WERI-Rb-1 (cell line): Measurements from ENCODE around the gene GJA9.

Source experiments
- DNase-seq: peaks from one replicate; pipeline ENCODE4 v3.0.0-alpha.2; 2020
- H3K27ac ChIP-seq: fragments of 250-450 bp; sonication (Bioruptor Pico); 2 replicates; pipeline ENCODE4 v1.5.1; 2020; ENCODE audit warnings: mild to moderate bottlenecking, moderate library complexity
- H3K27me3 ChIP-seq: fragments of 250-450 bp; sonication (Bioruptor Pico); 2 replicates; pipeline ENCODE4 v1.5.1; 2021; ENCODE audit warnings: mild to moderate bottlenecking, low read depth, moderate library complexity; ENCODE audit not compliant: insufficient read depth, severe bottlenecking
- H3K36me3 ChIP-seq: fragments of 250-450 bp; sonication (Bioruptor Pico); 2 replicates; pipeline ENCODE4 v1.5.1; 2020; ENCODE audit warnings: mild to moderate bottlenecking, moderate library complexity
- H3K4me3 ChIP-seq: 2 replicates; pipeline ENCODE4 v1.5.1; 2011; ENCODE audit warnings: low read depth, mild to moderate bottlenecking, control low read depth, low read length
- H3K9me3 ChIP-seq: fragments of 250-450 bp; sonication (Bioruptor Pico); 2 replicates; pipeline ENCODE4 v1.5.1; 2021; ENCODE audit warnings: mild to moderate bottlenecking, moderate library complexity; ENCODE audit not compliant: severe bottlenecking
- TF ChIP-seq, protein P1 (sequence below): IDR thresholded peaks from 2 replicates; pipeline ENCODE4 v1.5.1; 2011; ENCODE audit warnings: low read depth, mild to moderate bottlenecking, control low read depth, inconsistent platforms, low read length

Gene GJA9

GRCh38 chr1:38873027-38873969 lies 8.1 kb downstream of the GJA9 start, which contains the start of gene MYCBP:
TSS of gene MYCBP (minus strand) at chr1:38873348. CDS start at chr1:38873305, 43 bp downstream.
- H3K4me3 ChIP-seq, result peak within 1 kb of the TSS; percentile 62
- H3K36me3 ChIP-seq, result peaks cover 3% of the 10 kb centered on the region
- TF ChIP-seq, protein P1, sequence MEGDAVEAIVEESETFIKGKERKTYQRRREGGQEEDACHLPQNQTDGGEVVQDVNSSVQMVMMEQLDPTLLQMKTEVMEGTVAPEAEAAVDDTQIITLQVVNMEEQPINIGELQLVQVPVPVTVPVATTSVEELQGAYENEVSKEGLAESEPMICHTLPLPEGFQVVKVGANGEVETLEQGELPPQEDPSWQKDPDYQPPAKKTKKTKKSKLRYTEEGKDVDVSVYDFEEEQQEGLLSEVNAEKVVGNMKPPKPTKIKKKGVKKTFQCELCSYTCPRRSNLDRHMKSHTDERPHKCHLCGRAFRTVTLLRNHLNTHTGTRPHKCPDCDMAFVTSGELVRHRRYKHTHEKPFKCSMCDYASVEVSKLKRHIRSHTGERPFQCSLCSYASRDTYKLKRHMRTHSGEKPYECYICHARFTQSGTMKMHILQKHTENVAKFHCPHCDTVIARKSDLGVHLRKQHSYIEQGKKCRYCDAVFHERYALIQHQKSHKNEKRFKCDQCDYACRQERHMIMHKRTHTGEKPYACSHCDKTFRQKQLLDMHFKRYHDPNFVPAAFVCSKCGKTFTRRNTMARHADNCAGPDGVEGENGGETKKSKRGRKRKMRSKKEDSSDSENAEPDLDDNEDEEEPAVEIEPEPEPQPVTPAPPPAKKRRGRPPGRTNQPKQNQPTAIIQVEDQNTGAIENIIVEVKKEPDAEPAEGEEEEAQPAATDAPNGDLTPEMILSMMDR, result no peak
- no peaks in the 10 kb centered on the region for H3K9me3 ChIP-seq
- H3K27ac ChIP-seq, result peak within 1 kb of the TSS; percentile 51
- peak; percentile 96 for DNase-seq
- H3K27me3 ChIP-seq, result no peaks in the 10 kb centered on the region

DNA sequence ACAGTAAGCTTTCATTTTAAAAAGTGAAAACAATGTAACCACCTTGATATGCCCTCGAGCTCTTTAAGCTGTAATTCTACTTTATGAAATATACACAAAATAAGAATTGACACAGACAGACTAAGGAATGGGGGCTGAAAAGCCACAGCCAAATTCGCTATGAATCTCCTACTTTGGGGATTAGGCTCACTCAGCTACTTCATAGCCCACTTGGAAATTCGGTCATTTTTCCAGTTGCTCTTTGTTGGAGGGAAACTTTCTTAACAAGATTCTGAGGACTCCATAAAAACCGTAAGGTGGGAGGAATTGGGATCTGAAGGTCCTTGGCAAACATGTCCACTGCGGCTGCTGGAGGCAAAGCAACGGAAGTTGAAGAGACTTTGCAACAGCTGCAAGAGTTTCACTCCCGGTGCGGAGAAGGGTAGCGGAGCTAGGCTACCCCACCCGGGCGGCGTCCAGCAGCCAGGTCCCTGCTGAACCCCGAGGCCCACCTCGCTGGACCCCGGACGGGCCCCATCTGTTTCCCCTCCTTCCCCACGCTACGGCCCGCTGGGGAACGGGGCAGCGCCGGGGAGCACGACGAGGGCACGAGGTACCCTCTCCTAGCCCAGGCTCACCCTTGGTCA lies 8.9 kb downstream of the GJA9 start:
- no peaks in the 10 kb centered on the region for H3K27me3 ChIP-seq
- H3K36me3 ChIP-seq, result peaks cover 3% of the 10 kb centered on the region
- H3K4me3 ChIP-seq, result peak overlapping the region; percentile 62
- no peaks in the 10 kb centered on the region for H3K9me3 ChIP-seq
- TF ChIP-seq, protein P1, result no peak
- H3K27ac ChIP-seq, result peak overlapping the region; percentile 51; the same call in 1 of the 2 replicates
- no peak for DNase-seq

DNA sequence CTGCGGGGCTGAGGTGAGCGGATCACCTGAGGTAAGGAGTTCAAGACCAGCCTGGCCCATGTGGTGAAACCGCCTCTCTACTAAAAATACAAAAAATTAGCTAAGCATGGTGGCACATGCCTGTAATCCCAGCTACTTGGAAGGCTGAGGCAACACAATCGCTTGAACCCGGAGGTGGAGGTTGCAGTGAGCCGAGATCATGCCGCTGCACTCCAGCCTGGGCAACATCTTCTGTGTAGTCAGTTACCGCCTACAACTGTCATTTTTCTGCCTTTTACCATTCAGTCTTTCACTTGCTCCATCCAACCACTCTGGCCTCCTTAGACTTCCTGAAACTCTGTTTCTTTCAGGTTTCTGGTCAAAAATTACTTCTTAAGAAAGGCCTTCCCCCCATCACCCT lies 10.4 kb downstream of the GJA9 start:
- Histone ChIP-seq H3K4me3 (no peak overlapping the region), H3K36me3 (peaks cover 10% of the 10 kb centered on the region), H3K9me3 (no peaks in the 10 kb centered on the region), H3K27ac (no peak overlapping the region), H3K27me3 (no peaks in the 10 kb centered on the region)
- TF ChIP-seq, protein P1, result no peak
- DNase-seq, result no peak

- DNase-seq, result no peak
- no peak overlapping the region for H3K4me3 ChIP-seq
- H3K27me3 ChIP-seq, result no peaks in the 10 kb centered on the region
- H3K36me3 ChIP-seq, result peaks cover 13% of the 10 kb centered on the region
- no peaks in the 10 kb centered on the region for H3K9me3 ChIP-seq
- no peak overlapping the region for H3K27ac ChIP-seq
- TF ChIP-seq, protein P1, result no peak
Observed at GRCh38 chr1:38867208-38867607, 14.2 kb downstream of the GJA9 start.

GRCh38 chr1:38865112-38865715 lies 16.2 kb downstream of the GJA9 start:
- Histone ChIP-seq H3K36me3 (peaks cover 13% of the 10 kb centered on the region), H3K4me3 (no peak overlapping the region), H3K9me3 (no peaks in the 10 kb centered on the region), H3K27ac (no peak overlapping the region), H3K27me3 (no peaks in the 10 kb centered on the region)
- DNase-seq, result no peak
- TF ChIP-seq, protein P1, result no peak
